IMR-90 (cell line): ENCODE results near the gene INSR. TPM values are rescaled to one million over a fixed set of nuclear protein-coding genes. Genes with fewer than 3 reads are reported as not detected.
A peak's percentile ranks its signal among the peaks of the same experiment; 100 is the strongest.

ENCODE experiments used
- ATAC-seq: fragments of 200-7000 bp; cut with Tn5 transposase; 2 replicates; pipeline ENCODE4 v1.9.1; 2020; ENCODE audit warnings: low read depth, mild to moderate bottlenecking, moderate library complexity
- BruUV-seq: library from RNA; stranded (reverse); fragments of 400-500 nt; replicated peaks from 2 replicates; lab custom pipeline; 2021; lab: Mats Ljungman, UMichigan
- CTCF ChIA-PET: fragments of 300-600 bp; formaldehyde crosslinking; extraction: SDS; loops from one replicate; lab custom pipeline; 2021; ENCODE audit warnings: antibody characterized with exemption; lab: Yijun Ruan, JAX
- POLR2A ChIA-PET: fragments of 300-600 bp; sonication (Branson Sonifier 250); formaldehyde crosslinking; loops from one replicate; lab custom pipeline; 2022; ENCODE audit warnings: antibody characterized with exemption; ENCODE audit not compliant: unreplicated experiment; lab: Charles Lee
- DNase-seq: peaks from one replicate; pipeline ENCODE4 v3.0.0; 2013
- H2AFZ ChIP-seq: replicated peaks from 2 replicates; pipeline ENCODE3; 2013; ENCODE audit warnings: low read length, mild to moderate bottlenecking; ENCODE audit not compliant: poor library complexity
- H2AK5ac ChIP-seq: 2 replicates; pipeline ENCODE4 v1.6.1; 2013; ENCODE audit warnings: low read depth, low read length, inconsistent platforms
- H2AK9ac ChIP-seq: replicated peaks from 2 replicates; pipeline ENCODE3; 2013; ENCODE audit warnings: mild to moderate bottlenecking, low read depth, low read length, moderate library complexity; ENCODE audit not compliant: poor library complexity
- H2BK120ac ChIP-seq: 2 replicates; pipeline ENCODE4 v1.6.1; 2013; ENCODE audit warnings: low read depth, low read length, inconsistent platforms
- H2BK15ac ChIP-seq: 3 replicates; pipeline ENCODE4 v1.6.1; 2013; ENCODE audit warnings: low read depth, low read length, inconsistent platforms
- H2BK20ac ChIP-seq: 2 replicates; pipeline ENCODE4 v1.6.1; 2013; ENCODE audit warnings: low read depth, mild to moderate bottlenecking, inconsistent platforms, low read length, moderate library complexity
- H2BK5ac ChIP-seq: 2 replicates; pipeline ENCODE4 v1.6.1; 2013; ENCODE audit warnings: mild to moderate bottlenecking, low read depth, low read length, inconsistent platforms; ENCODE audit not compliant: poor library complexity, severe bottlenecking
- H3K14ac ChIP-seq: replicated peaks from 2 replicates; pipeline ENCODE4 v1.6.1; 2013; ENCODE audit warnings: low read depth, low read length, inconsistent platforms
- H3K18ac ChIP-seq: 2 replicates; pipeline ENCODE4 v1.6.1; 2013; ENCODE audit warnings: low read depth, low read length, control low read depth
- H3K23ac ChIP-seq: 2 replicates; pipeline ENCODE4 v1.6.1; 2013; ENCODE audit warnings: low read depth, low read length, inconsistent platforms
- H3K27ac ChIP-seq: 2 replicates; pipeline ENCODE4 v1.5.1; 2013; ENCODE audit warnings: mild to moderate bottlenecking, control low read depth, low read length; ENCODE audit not compliant: insufficient read depth
- H3K27me3 ChIP-seq: 2 replicates; pipeline ENCODE4 v1.6.1; 2013; ENCODE audit warnings: low read length; ENCODE audit not compliant: control insufficient read depth, insufficient read depth
- H3K36me3 ChIP-seq: 2 replicates; pipeline ENCODE4 v1.6.1; 2013; ENCODE audit warnings: low read length, mixed read lengths; ENCODE audit not compliant: control insufficient read depth, insufficient read depth
- H3K4ac ChIP-seq: 2 replicates; pipeline ENCODE4 v1.6.1; 2013; ENCODE audit warnings: low read depth, low read length, inconsistent platforms
- H3K4me1 ChIP-seq: 2 replicates; pipeline ENCODE4 v1.6.1; 2013; ENCODE audit warnings: low read length, mixed read lengths; ENCODE audit not compliant: control insufficient read depth, insufficient read depth
- H3K4me2 ChIP-seq: 2 replicates; pipeline ENCODE4 v1.6.1; 2013; ENCODE audit warnings: low read depth, mild to moderate bottlenecking, control low read depth, low read length, moderate library complexity
- H3K4me3 ChIP-seq: 2 replicates; pipeline ENCODE4 v1.5.1; 2013; ENCODE audit warnings: low read depth, mild to moderate bottlenecking, control low read depth, low read length, moderate library complexity; ENCODE audit not compliant: insufficient read depth
- H3K56ac ChIP-seq: 2 replicates; pipeline ENCODE4 v1.6.1; 2013; ENCODE audit warnings: low read length, inconsistent platforms; ENCODE audit not compliant: insufficient read depth; ENCODE audit errors: extremely low read depth
- H3K79me1 ChIP-seq, 2 experiments: 2 replicates each; pipeline ENCODE4 v1.6.1; 2013; ENCODE audit warnings: low read length in 2 of 2, inconsistent platforms in 1 of 2, low read depth in 1 of 2
- H3K9ac ChIP-seq: 2 replicates; pipeline ENCODE4 v1.6.1; 2013; ENCODE audit warnings: low read depth, low read length, control low read depth
- H3K9me1 ChIP-seq: 2 replicates; pipeline ENCODE4 v1.6.1; 2013; ENCODE audit warnings: low read length, inconsistent platforms; ENCODE audit not compliant: insufficient read depth
- H3K9me3 ChIP-seq: 2 replicates; pipeline ENCODE4 v1.6.1; 2013; ENCODE audit warnings: low read length; ENCODE audit not compliant: control insufficient read depth, insufficient read depth
- H4K20me1 ChIP-seq: 2 replicates; pipeline ENCODE4 v1.6.1; 2013; ENCODE audit warnings: low read length, inconsistent platforms; ENCODE audit not compliant: insufficient read depth
- H4K5ac ChIP-seq: 2 replicates; pipeline ENCODE4 v1.6.1; 2013; ENCODE audit warnings: mild to moderate bottlenecking, low read depth, low read length, control low read depth
- H4K8ac ChIP-seq, 2 experiments: 2 replicates each; pipeline ENCODE4 v1.6.1; 2013; ENCODE audit warnings: low read depth in 2 of 2, low read length in 2 of 2, control low read depth in 1 of 2, inconsistent platforms in 1 of 2
- H4K91ac ChIP-seq: 2 replicates; pipeline ENCODE4 v1.6.1; 2013; ENCODE audit warnings: low read depth, low read length, inconsistent platforms; ENCODE audit not compliant: insufficient read depth
- FOS ChIP-seq: fragments of 150-350 bp; IDR thresholded peaks from 2 replicates; pipeline ENCODE4 v1.6.1; 2016; ENCODE audit warnings: low read depth, low read length
- WGBS, 2 experiments: methylation state at CpG; one replicate each; pipeline versions ENCODE4 v1.1.5 to v1.1.7; 2013; ENCODE audit warnings: missing lambda C conversion rate in 2 of 2; ENCODE audit not compliant: insufficient read length in 1 of 2; ENCODE audit errors: extremely low coverage in 2 of 2; 5-methylcytosine and 5-hydroxymethylcytosine counted together
- dilution Hi-C: fragments of 300-500 bp; cut with HindIII; formaldehyde crosslinking; loops from one replicate; pipeline ENCODE4 v1.14.3; 2018; ENCODE audit warnings: low sequenced_read_pairs; ENCODE audit not compliant: unreplicated experiment
- in situ Hi-C: fragments of 300-500 bp; cut with MboI; formaldehyde crosslinking; loops from 3 replicates; pipeline ENCODE4 v1.14.3; 2019; ENCODE audit warnings: low sequenced_read_pairs, inconsistent platforms, mixed read lengths
- intact Hi-C: fragments of 100-400 bp; cut with micrococcal nuclease; formaldehyde crosslinking; loops from 2 replicates; pipeline ENCODE4 v1.10.0; 2022
- polyA plus RNA-seq, 3 experiments: library from polyadenylated mRNA; depleted of rRNA; stranded (reverse); fragments of >200 nt; gene quantifications; 2 replicates each; pipeline ENCODE4 v1.2.3, GENCODE V29; 2012; ENCODE audit warnings: low replicate concordance in 1 of 3
- total RNA-seq: library from RNA; depleted of rRNA; stranded (reverse); fragments of >200 nt; gene quantifications from 2 replicates; pipeline ENCODE4 v1.2.3, GENCODE V29; 2012

INSR gene
- total and polyA plus RNA-seq, 2 of the 4 experiments (the other 2 are of a cell fraction) = 2.8 to 7.9 TPM

DNA sequence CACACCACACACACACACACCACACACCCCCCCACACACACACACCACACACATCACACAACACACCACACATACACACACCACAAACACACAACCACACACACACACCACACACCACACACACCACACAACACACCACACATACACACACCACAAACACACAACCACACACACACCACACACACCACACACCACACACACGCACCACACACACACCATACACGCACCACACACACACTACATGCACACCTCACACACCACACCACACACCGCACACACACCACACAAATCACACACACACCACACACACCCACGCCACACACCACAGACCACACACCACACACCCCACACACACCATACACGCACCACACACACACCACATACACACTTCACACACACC lies 141.2 kb downstream of the INSR start:
- WGBS, 2 experiments = 71% methylated on average over 2 of the region's 5 CpGs; no CpG with 5 or more reads in 1 of the 2 experiments

More for the DNA sequence above, 141.2 kb downstream of the INSR start:
- Histone ChIP-seq H2BK120ac (no peak overlapping the region), H3K9ac (no peak overlapping the region), H3K9me3 (no peaks in the 10 kb centered on the region), H3K56ac (no peak overlapping the region), H2AFZ (no peak overlapping the region), H3K79me1 (no peaks in the 10 kb centered on the region), H2BK15ac (no peak overlapping the region), H3K4me1 (no peaks in the 10 kb centered on the region), H3K27me3 (no peaks in the 10 kb centered on the region), H2AK5ac (peak overlapping the region; percentile 1; the same call in 1 of the 2 replicates), H2BK5ac (peak overlapping the region; percentile 93), H4K8ac (no peak overlapping the region), H3K14ac (no peak overlapping the region), H4K5ac (no peak overlapping the region), H3K27ac (no peak overlapping the region), H3K4ac (no peak overlapping the region), H3K23ac (no peak overlapping the region), H2AK9ac (no peak overlapping the region), H3K36me3 (peaks cover 4% of the 10 kb centered on the region; the same call in 1 of the 2 replicates), H3K4me3 (no peak overlapping the region), H3K4me2 (no peak overlapping the region), H3K9me1 (peaks cover 8% of the 10 kb centered on the region), H4K91ac (no peak overlapping the region), H2BK20ac (no peak overlapping the region), H4K20me1 (no peaks in the 10 kb centered on the region), H3K18ac (no peak overlapping the region)
- no peak for ATAC-seq
- no peak for DNase-seq
- POLR2A ChIA-PET = no interaction called here
- intact Hi-C loops (no loop called here), dilution Hi-C loops (no loop called here), in situ Hi-C loops (no loop called here)
- no peak for TF ChIP-seq FOS
- CTCF ChIA-PET = interaction anchor here (0.8 to 1.0 kb wide), 2 partner anchors 8 to 188 kb away, joined by 3 to 4 read pairs; no protein-coding TSS in a partner anchor
- BruUV-seq = no TSS peak
